GM10266 (cell line): ENCODE data around the gene BSDC1.

Experiments used
- DNase-seq: peaks from one replicate; pipeline ENCODE4 v3.0.0; 2012; ENCODE audit errors: extremely low spot score
- CTCF ChIP-seq: IDR thresholded peaks from 2 replicates; pipeline ENCODE4 v1.5.1; 2012; ENCODE audit warnings: mild to moderate bottlenecking, low read depth; ENCODE audit not compliant: control insufficient read depth, insufficient read depth; ENCODE audit errors: missing control alignments

The BSDC1 gene

GRCh38 chr1:32349211-32349708 is 45.0 kb downstream of the BSDC1 start:
- no peak for DNase-seq
- no peak for TF ChIP-seq CTCF

GRCh38 chr1:32346532-32347157 is 47.6 kb downstream of the BSDC1 start:
- no peak for TF ChIP-seq CTCF
- no peak for DNase-seq

- TF ChIP-seq CTCF, result no peak
- no peak for DNase-seq
These were observed 48.9 kb downstream of the BSDC1 start for GRCh38 chr1:32345289-32345827.

GRCh38 chr1:32342704-32343103 is 51.5 kb downstream of the BSDC1 start:
- DNase-seq, result no peak
- no peak for TF ChIP-seq CTCF

- no peak for TF ChIP-seq CTCF
These were observed 52.3 kb downstream of the BSDC1 start for GRCh38 chr1:32341971-32342370.

GRCh38 chr1:32341186-32341757 is 53.0 kb downstream of the BSDC1 start:
- TF ChIP-seq CTCF, result no peak

More at GRCh38 chr1:32341971-32342370, 52.3 kb downstream of the BSDC1 start:
- no peak for DNase-seq

More at GRCh38 chr1:32341186-32341757, 53.0 kb downstream of the BSDC1 start:
- DNase-seq, result no peak
